Activated CD4-positive, alpha-beta memory T cell treated with anti-CD3 and anti-CD28 coated beads, Interleukin-2, amount 10 ng/mL, durations not matched to agents 7 days and 5 days (primary cell): Measurements from ENCODE around the gene WFDC8. TPM values are rescaled to one million over a fixed set of nuclear protein-coding genes. Genes with fewer than 3 reads are reported as not detected.

ENCODE experiments used
- CTCF ChIA-PET: fragments of 350-600 bp; sonication (Branson Sonifier 250); formaldehyde crosslinking; loops from one replicate; lab custom pipeline; 2021; ENCODE audit warnings: antibody characterized with exemption, inconsistent platforms; lab: Charles Lee
- POLR2A ChIA-PET: fragments of 350-600 bp; sonication (Branson Sonifier 250); formaldehyde crosslinking; loops from one replicate; lab custom pipeline; 2021; ENCODE audit warnings: antibody characterized with exemption; lab: Charles Lee
- DNase-seq: peaks from one replicate; pipeline ENCODE4 v3.0.0-alpha.2; 2020
- H3K27ac Mint-ChIP-seq: one replicate; pipeline ENCODE4 v1.8.0; 2021; ENCODE audit warnings: mild to moderate bottlenecking, mixed read lengths
- H3K27me3 Mint-ChIP-seq: one replicate; pipeline ENCODE4 v1.8.0; 2021; ENCODE audit warnings: mixed read lengths
- H3K36me3 Mint-ChIP-seq: one replicate; pipeline ENCODE4 v1.8.0; 2021; ENCODE audit warnings: low read depth, mixed read lengths
- H3K4me1 Mint-ChIP-seq: one replicate; pipeline ENCODE4 v1.8.0; 2021; ENCODE audit warnings: mixed read lengths
- H3K4me3 Mint-ChIP-seq: one replicate; pipeline ENCODE4 v1.8.0; 2021; ENCODE audit warnings: mild to moderate bottlenecking, mixed read lengths
- H3K9me3 Mint-ChIP-seq: one replicate; pipeline ENCODE4 v1.8.0; 2021; ENCODE audit warnings: mixed read lengths
- total RNA-seq, 2 experiments: library from RNA; stranded (reverse); gene quantifications; one replicate each; pipeline ENCODE4 v1.2.3, GENCODE V29; 2021

The WFDC8 gene
- total RNA-seq, 2 experiments from 2014 or later, result not detected

- Mint-ChIP-seq H3K4me1 (no peaks in the 10 kb centered on the region), H3K4me3 (no peak overlapping the region), H3K27me3 (peaks cover 34% of the 10 kb centered on the region), H3K36me3 (no peaks in the 10 kb centered on the region), H3K9me3 (no peaks in the 10 kb centered on the region), H3K27ac (no peak overlapping the region)
- ChIA-PET CTCF (no interaction called here), POLR2A (no interaction called here)
- DNase-seq, result no peak
These were observed 33.7 kb downstream of the WFDC8 start for GRCh38 chr20:45545351-45545750.

GRCh38 chr20:45539382-45539781 is 39.7 kb downstream of the WFDC8 start, which contains the start of gene WFDC6:
Gene WFDC6 (minus strand): TSS chr20:45539482. CDS start chr20:45539407, 75 bp downstream.
- POLR2A ChIA-PET, result no interaction called here
- Mint-ChIP-seq H3K9me3 (no peaks in the 10 kb centered on the region), H3K4me1 (no peaks in the 10 kb centered on the region), H3K27ac (no peak within 1 kb of the TSS), H3K36me3 (no peaks in the 10 kb centered on the region), H3K27me3 (peaks cover 28% of the 10 kb centered on the region), H3K4me3 (no peak within 1 kb of the TSS)
- CTCF ChIA-PET, result interaction anchor here (1.6 kb wide), 1 partner anchor 232 kb away, joined by 4 read pairs; no protein-coding TSS in a partner anchor
- no peak for DNase-seq

GRCh38 chr20:45538209-45538799 is 40.8 kb downstream of the WFDC8 start:
- peaks cover 22% of the 10 kb centered on the region for H3K27me3 Mint-ChIP-seq
- H3K4me3 Mint-ChIP-seq, result no peak overlapping the region
- POLR2A ChIA-PET, result no interaction called here

GRCh38 chr20:45527294-45527693 is 51.8 kb downstream of the WFDC8 start:
- H3K27me3 Mint-ChIP-seq, result peaks cover 43% of the 10 kb centered on the region
- no peak overlapping the region for H3K27ac Mint-ChIP-seq
- ChIA-PET POLR2A (no interaction called here), CTCF (no interaction called here)
- DNase-seq, result no peak
- no peak overlapping the region for H3K4me3 Mint-ChIP-seq
- no peaks in the 10 kb centered on the region for H3K36me3 Mint-ChIP-seq
- no peaks in the 10 kb centered on the region for H3K4me1 Mint-ChIP-seq
- H3K9me3 Mint-ChIP-seq, result no peaks in the 10 kb centered on the region

More at GRCh38 chr20:45538209-45538799, 40.8 kb downstream of the WFDC8 start:
- CTCF ChIA-PET, result interaction anchor here (1.6 kb wide), 1 partner anchor 233 kb away, joined by 4 read pairs; no protein-coding TSS in a partner anchor
- DNase-seq, result no peak
- Mint-ChIP-seq H3K36me3 (no peaks in the 10 kb centered on the region), H3K4me1 (no peaks in the 10 kb centered on the region), H3K27ac (no peak overlapping the region), H3K9me3 (no peaks in the 10 kb centered on the region)

GRCh38 chr20:45523821-45524220 is 55.3 kb downstream of the WFDC8 start:
- no peak overlapping the region for H3K27ac Mint-ChIP-seq
- no peaks in the 10 kb centered on the region for H3K4me1 Mint-ChIP-seq
- H3K9me3 Mint-ChIP-seq, result no peaks in the 10 kb centered on the region
- CTCF ChIA-PET, result no interaction called here
- POLR2A ChIA-PET, result no interaction called here
- no peak for DNase-seq
- H3K4me3 Mint-ChIP-seq, result no peak overlapping the region
- no peaks in the 10 kb centered on the region for H3K36me3 Mint-ChIP-seq
- H3K27me3 Mint-ChIP-seq, result peaks cover 37% of the 10 kb centered on the region

- no peak for DNase-seq
- Mint-ChIP-seq H3K9me3 (no peaks in the 10 kb centered on the region), H3K36me3 (no peaks in the 10 kb centered on the region), H3K4me3 (no peak overlapping the region), H3K27ac (no peak overlapping the region), H3K4me1 (no peaks in the 10 kb centered on the region), H3K27me3 (peaks cover 10% of the 10 kb centered on the region)
- POLR2A ChIA-PET, result no interaction called here
- CTCF ChIA-PET, result interaction anchor here (1.1 kb wide), 1 partner anchor 74 kb away, joined by 4 read pairs; no protein-coding TSS in a partner anchor
These were observed 60.8 kb downstream of the WFDC8 start for GRCh38 chr20:45518282-45518681.

- no peak for DNase-seq
- H3K4me1 Mint-ChIP-seq, result no peaks in the 10 kb centered on the region
- no peak within 1 kb of the TSS for H3K27ac Mint-ChIP-seq
- H3K9me3 Mint-ChIP-seq, result no peaks in the 10 kb centered on the region
- ChIA-PET CTCF (interaction anchor here (0.8 kb wide), 1 partner anchor 49 kb away, joined by 3 read pairs; no protein-coding TSS in a partner anchor), POLR2A (no interaction called here)
- H3K36me3 Mint-ChIP-seq, result no peaks in the 10 kb centered on the region
- H3K4me3 Mint-ChIP-seq, result no peak within 1 kb of the TSS
- peaks cover 14% of the 10 kb centered on the region for H3K27me3 Mint-ChIP-seq
These were observed 63.8 kb downstream of the WFDC8 start, which contains the start of gene SPINT3 for GRCh38 chr20:45515147-45515913. Gene SPINT3 (minus strand): TSS chr20:45515622. CDS start chr20:45515608, 14 bp downstream.

- Mint-ChIP-seq H3K27ac (no peak overlapping the region), H3K27me3 (peaks cover 42% of the 10 kb centered on the region), H3K36me3 (no peaks in the 10 kb centered on the region), H3K9me3 (no peaks in the 10 kb centered on the region), H3K4me3 (no peak overlapping the region), H3K4me1 (peaks cover 14% of the 10 kb centered on the region)
- ChIA-PET CTCF (no interaction called here), POLR2A (no interaction called here)
- no peak for DNase-seq
These were observed 68.7 kb downstream of the WFDC8 start for GRCh38 chr20:45510242-45510862.

GRCh38 chr20:45509091-45509490 is 70.0 kb downstream of the WFDC8 start:
- Mint-ChIP-seq H3K36me3 (no peaks in the 10 kb centered on the region), H3K4me1 (peaks cover 14% of the 10 kb centered on the region), H3K27me3 (peaks cover 43% of the 10 kb centered on the region), H3K4me3 (no peak overlapping the region), H3K9me3 (no peaks in the 10 kb centered on the region), H3K27ac (no peak overlapping the region)
- POLR2A ChIA-PET, result no interaction called here
- CTCF ChIA-PET, result no interaction called here
- no peak for DNase-seq

- Mint-ChIP-seq H3K27me3 (peaks cover 47% of the 10 kb centered on the region), H3K27ac (no peak overlapping the region), H3K36me3 (no peaks in the 10 kb centered on the region), H3K4me1 (peaks cover 14% of the 10 kb centered on the region), H3K9me3 (no peaks in the 10 kb centered on the region), H3K4me3 (no peak overlapping the region)
- no peak for DNase-seq
- ChIA-PET CTCF (no interaction called here), POLR2A (no interaction called here)
These were observed 70.8 kb downstream of the WFDC8 start for GRCh38 chr20:45508068-45508886.

- no peak overlapping the region for H3K4me3 Mint-ChIP-seq
- ChIA-PET POLR2A (no interaction called here), CTCF (no interaction called here)
- H3K9me3 Mint-ChIP-seq, result no peaks in the 10 kb centered on the region
- peaks cover 47% of the 10 kb centered on the region for H3K27me3 Mint-ChIP-seq
- H3K4me1 Mint-ChIP-seq, result peaks cover 14% of the 10 kb centered on the region
- H3K27ac Mint-ChIP-seq, result no peak overlapping the region
- no peaks in the 10 kb centered on the region for H3K36me3 Mint-ChIP-seq
- DNase-seq, result no peak
These were observed 71.9 kb downstream of the WFDC8 start for GRCh38 chr20:45507011-45507820.

- Mint-ChIP-seq H3K36me3 (no peaks in the 10 kb centered on the region), H3K4me3 (no peak overlapping the region), H3K27me3 (peaks cover 52% of the 10 kb centered on the region), H3K27ac (no peak overlapping the region), H3K9me3 (no peaks in the 10 kb centered on the region), H3K4me1 (peaks cover 14% of the 10 kb centered on the region)
- ChIA-PET CTCF (no interaction called here), POLR2A (no interaction called here)
- no peak for DNase-seq
These were observed 72.7 kb downstream of the WFDC8 start for GRCh38 chr20:45506398-45506797.
